PC-3 (cell line): ENCODE results near the gene TBC1D5. TPM values are rescaled to one million over a fixed set of nuclear protein-coding genes. Genes with fewer than 3 reads are reported as not detected.

Source experiments
- ATAC-seq: fragments of 200-7000 bp; cut with Tn5 transposase; 2 replicates; pipeline ENCODE4 v1.9.1; 2020; ENCODE audit warnings: mild to moderate bottlenecking, moderate library complexity
- BruUV-seq: library from RNA; stranded (reverse); fragments of 400-500 nt; replicated peaks from 2 replicates; lab custom pipeline; 2021; lab: Mats Ljungman, UMichigan
- CTCF ChIA-PET: fragments of 300-600 bp; sonication (Branson Sonifier 250); formaldehyde crosslinking; loops from one replicate; lab custom pipeline; 2022; ENCODE audit warnings: antibody characterized with exemption; lab: Charles Lee
- POLR2A ChIA-PET: fragments of 300-600 bp; sonication (Branson Sonifier 250); formaldehyde crosslinking; loops from one replicate; lab custom pipeline; 2022; ENCODE audit warnings: antibody characterized with exemption; ENCODE audit not compliant: unreplicated experiment; lab: Charles Lee
- DNase-seq: peaks from one replicate; pipeline ENCODE4 v3.0.0-alpha.2; 2015
- H2AFZ ChIP-seq: fragments of 300-600 bp; sonication (generic); 2 replicates; pipeline ENCODE4 v1.6.0; 2016; ENCODE audit warnings: antibody characterized with exemption, low read length
- H3F3A ChIP-seq: fragments of 300-600 bp; sonication (generic); one replicate; pipeline ENCODE4 v1.6.0; 2017; ENCODE audit warnings: antibody characterized with exemption, low read length, control low read depth, mild to moderate bottlenecking; ENCODE audit not compliant: unreplicated experiment
- H3K27ac ChIP-seq: fragments of 300-600 bp; sonication (generic); 2 replicates; pipeline ENCODE4 v1.5.1; 2016; ENCODE audit warnings: mild to moderate bottlenecking, low read length
- H3K27me3 ChIP-seq: fragments of 300-600 bp; sonication (generic); 2 replicates; pipeline ENCODE4 v1.6.1; 2016; ENCODE audit warnings: low read length, mixed read lengths
- H3K36me3 ChIP-seq: fragments of 300-600 bp; sonication (generic); 2 replicates; pipeline ENCODE4 v1.6.1; 2016; ENCODE audit warnings: low read depth, mixed run types, low read length, mixed read lengths
- H3K4me1 ChIP-seq: fragments of 300-600 bp; sonication (generic); 2 replicates; pipeline ENCODE4 v1.5.1; 2016; ENCODE audit warnings: low read length; ENCODE audit not compliant: insufficient read depth
- H3K4me2 ChIP-seq: fragments of 300-600 bp; sonication (generic); 2 replicates; pipeline ENCODE4 v1.6.0; 2016; ENCODE audit warnings: low read length
- H3K4me3 ChIP-seq: fragments of 300-600 bp; sonication (generic); 2 replicates; pipeline ENCODE4 v1.5.1; 2016; ENCODE audit warnings: mild to moderate bottlenecking, low read length, mixed read lengths
- H3K79me2 ChIP-seq: fragments of 300-600 bp; sonication (generic); 2 replicates; pipeline ENCODE4 v1.6.1; 2017; ENCODE audit warnings: low read length, mixed read lengths
- H3K9ac ChIP-seq: fragments of 300-600 bp; sonication (generic); 2 replicates; pipeline ENCODE4 v1.6.0; 2016; ENCODE audit warnings: mild to moderate bottlenecking, low read length
- H3K9me2 ChIP-seq: fragments of 300-600 bp; sonication (generic); replicated peaks from 2 replicates; pipeline ENCODE4 v1.6.1; 2016; ENCODE audit warnings: mixed run types, low read length, mixed read lengths
- H3K9me3 ChIP-seq: fragments of 300-600 bp; sonication (generic); 2 replicates; pipeline ENCODE4 v1.6.1; 2016; ENCODE audit warnings: low read length, mixed read lengths
- H4K20me1 ChIP-seq: fragments of 300-600 bp; sonication (generic); 2 replicates; pipeline ENCODE4 v1.6.1; 2016; ENCODE audit warnings: low read length, mixed read lengths
- CTCF ChIP-seq: fragments of 300-600 bp; sonication (generic); conservative IDR thresholded peaks from 2 replicates; pipeline ENCODE4 v1.5.1; 2017; ENCODE audit warnings: antibody characterized with exemption, low read depth, mild to moderate bottlenecking, low read length
- EZH2 ChIP-seq: fragments of 300-600 bp; sonication (generic); IDR thresholded peaks from one replicate; pipeline ENCODE4 v1.6.1; 2017; ENCODE audit warnings: antibody characterized with exemption, mild to moderate bottlenecking, low read length; ENCODE audit not compliant: unreplicated experiment
- EZH2phosphoT487 ChIP-seq: fragments of 300-600 bp; sonication (generic); IDR thresholded peaks from 2 replicates; pipeline ENCODE4 v1.6.1; 2018; ENCODE audit warnings: mild to moderate bottlenecking, antibody characterized with exemption, low read length, borderline replicate concordance
- intact Hi-C: fragments of 100-400 bp; cut with micrococcal nuclease; formaldehyde crosslinking; loops from 2 replicates; pipeline ENCODE4 v1.9.0; 2023
- total RNA-seq: library from RNA; depleted of rRNA; stranded (reverse); fragments of >200 nt; gene quantifications from 2 replicates; pipeline ENCODE4 v1.2.3, GENCODE V29; 2014

The TBC1D5 gene
- total RNA-seq, 1 experiment from 2014 or later: 54.5 TPM

GRCh38 chr3:17116007-17116600 is 626.3 kb downstream of the TBC1D5 start:
- no peaks in the 10 kb centered on the region for H3K36me3 ChIP-seq
- no peak for ATAC-seq
- intact Hi-C loops: no loop called here

DNA sequence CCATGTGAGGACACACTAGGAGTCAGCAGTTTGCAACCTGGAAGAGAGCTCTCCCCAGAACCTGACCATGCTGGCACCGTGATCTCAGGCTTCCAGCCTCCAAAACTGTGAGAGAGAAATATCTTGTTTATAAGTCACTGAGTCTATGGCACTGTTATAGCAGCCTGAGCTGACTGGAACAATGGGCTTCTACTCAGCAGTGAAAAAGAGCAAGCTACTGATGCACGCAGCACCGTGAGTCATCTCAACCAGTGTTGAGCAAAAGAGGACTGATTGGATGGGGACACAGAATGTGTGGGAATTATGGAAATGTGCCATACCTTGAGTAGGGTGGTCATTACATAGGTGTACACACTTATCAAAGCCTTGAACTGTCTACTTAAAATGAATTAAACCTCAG is 627.2 kb downstream of the TBC1D5 start:
- Histone ChIP-seq H3K36me3 (no peaks in the 10 kb centered on the region), H3K9ac (no peak overlapping the region), H3K79me2 (no peaks in the 10 kb centered on the region), H3K9me3 (no peaks in the 10 kb centered on the region), H3K4me1 (peaks cover 11% of the 10 kb centered on the region), H2AFZ (no peak overlapping the region), H3F3A (no peaks in the 10 kb centered on the region), H3K9me2 (no peaks in the 10 kb centered on the region), H4K20me1 (no peaks in the 10 kb centered on the region), H3K4me3 (no peak overlapping the region), H3K27me3 (no peaks in the 10 kb centered on the region), H3K4me2 (no peak overlapping the region), H3K27ac (no peak overlapping the region)
- POLR2A ChIA-PET: no interaction called here
- TF ChIP-seq CTCF (no peak), EZH2phosphoT487 (no peak), EZH2 (no peak)
- BruUV-seq: no TSS peak
- peak; percentile 25 for DNase-seq
- intact Hi-C loops: no loop called here
- ATAC-seq: no peak
- CTCF ChIA-PET: no interaction called here

More at GRCh38 chr3:17116007-17116600, 626.3 kb downstream of the TBC1D5 start:
- H3F3A ChIP-seq: no peaks in the 10 kb centered on the region
- H3K9me2 ChIP-seq: no peaks in the 10 kb centered on the region
- DNase-seq: no peak
- peaks cover 9% of the 10 kb centered on the region for H3K4me1 ChIP-seq
- no peak overlapping the region for H3K4me3 ChIP-seq
- H3K9me3 ChIP-seq: no peaks in the 10 kb centered on the region
- BruUV-seq: no TSS peak
- H3K27me3 ChIP-seq: no peaks in the 10 kb centered on the region
- no peaks in the 10 kb centered on the region for H4K20me1 ChIP-seq
- no peaks in the 10 kb centered on the region for H3K79me2 ChIP-seq
- H3K4me2 ChIP-seq: no peak overlapping the region
- no peak overlapping the region for H2AFZ ChIP-seq
- H3K9ac ChIP-seq: no peak overlapping the region
- no peak for TF ChIP-seq EZH2phosphoT487
- TF ChIP-seq EZH2: no peak
- TF ChIP-seq CTCF: no peak
- POLR2A ChIA-PET: no interaction called here
- CTCF ChIA-PET: no interaction called here
- no peak overlapping the region for H3K27ac ChIP-seq

- no peaks in the 10 kb centered on the region for H3K27me3 ChIP-seq
- H4K20me1 ChIP-seq: no peaks in the 10 kb centered on the region
- H3K9me3 ChIP-seq: no peaks in the 10 kb centered on the region
- ATAC-seq (peak; percentile 79), DNase-seq (peak; percentile 53)
- no TSS peak for BruUV-seq
- intact Hi-C loops: no loop called here
- H2AFZ ChIP-seq: no peak overlapping the region
- H3K4me1 ChIP-seq: peaks cover 11% of the 10 kb centered on the region
- H3K4me3 ChIP-seq: no peak overlapping the region
- H3K79me2 ChIP-seq: no peaks in the 10 kb centered on the region
- H3F3A ChIP-seq: no peaks in the 10 kb centered on the region
- TF ChIP-seq CTCF (no peak), EZH2 (no peak), EZH2phosphoT487 (no peak)
- CTCF ChIA-PET: no interaction called here
- no peak overlapping the region for H3K9ac ChIP-seq
- no peaks in the 10 kb centered on the region for H3K36me3 ChIP-seq
- peak overlapping the region; percentile 16; the same call in 1 of the 2 replicates for H3K27ac ChIP-seq
- no peak overlapping the region for H3K4me2 ChIP-seq
- no peaks in the 10 kb centered on the region for H3K9me2 ChIP-seq
- POLR2A ChIA-PET: no interaction called here
Measured at GRCh38 chr3:17111586-17111985, 630.8 kb downstream of the TBC1D5 start.
